Measurements from ENCODE around the gene PFDN5. TPM values are rescaled to one million over a fixed set of nuclear protein-coding genes. Genes with fewer than 3 reads are reported as not detected.
"Not testable (repeated sequence)": the region's sequence is repeated elsewhere in the genome, so short reads cannot be mapped to it uniquely, and the experiment has no call there.

The PFDN5 gene
- total and polyA plus RNA-seq, 2 experiments from 2014 or later, result 377 to 441 TPM

GRCh38 chr12:53330671-53331070, 35.3 kb downstream of the PFDN5 start:
- H3K27me3 ChIP-seq, result peaks cover 10% of the 10 kb centered on the region
- peaks cover 2% of the 10 kb centered on the region for H3K4me1 ChIP-seq (ENCODE audit: insufficient read depth)
- DNase-seq (ENCODE audit: low spot score), result no peak
- no peaks in the 10 kb centered on the region for H4K20me1 ChIP-seq (ENCODE audit: insufficient read depth, poor library complexity, severe bottlenecking)
- no peaks in the 10 kb centered on the region for H3K9me2 ChIP-seq (replicated peaks; ENCODE audit: insufficient read depth)
- H3K79me2 ChIP-seq, result no peaks in the 10 kb centered on the region
- H3K9me3 ChIP-seq (ENCODE audit: low read depth), result no peaks in the 10 kb centered on the region
- H2AFZ ChIP-seq, result no peak overlapping the region
- no peaks in the 10 kb centered on the region for H3K36me3 ChIP-seq (replicated peaks; ENCODE audit: insufficient read depth, low read depth)
- H3K4me3 ChIP-seq, result no peak overlapping the region
- H3K4me2 ChIP-seq, result no peak overlapping the region
- H3K27ac ChIP-seq, result no peak overlapping the region
- WGBS (ENCODE audit: low lambda C conversion rate, missing lambda C conversion rate), result 88% methylated on average over 5 of the region's 5 CpGs
- no peak for TF ChIP-seq EZH2 (IDR thresholded peaks at IDR 0.05; ENCODE audit: borderline replicate concordance)
- no peak for TF ChIP-seq EZH2phosphoT487 (IDR thresholded peaks at IDR 0.05; ENCODE audit: low read depth, severe bottlenecking, unreplicated experiment)
- no peak for TF ChIP-seq CTCF (IDR thresholded peaks at IDR 0.05; ENCODE audit: poor library complexity)

GRCh38 chr12:53332339-53332738, 37.0 kb downstream of the PFDN5 start:
- not testable (repeated sequence) for H3K27ac ChIP-seq; H4K20me1 ChIP-seq (ENCODE audit: insufficient read depth, poor library complexity, severe bottlenecking); H3K4me1 ChIP-seq (ENCODE audit: insufficient read depth); H3K36me3 ChIP-seq (replicated peaks; ENCODE audit: insufficient read depth, low read depth); H3K4me2 ChIP-seq; H3K4me3 ChIP-seq; DNase-seq (ENCODE audit: low spot score); H3K27me3 ChIP-seq; H3K79me2 ChIP-seq; H3K9me2 ChIP-seq (replicated peaks; ENCODE audit: insufficient read depth); H3K9me3 ChIP-seq (ENCODE audit: low read depth); H2AFZ ChIP-seq

DNA sequence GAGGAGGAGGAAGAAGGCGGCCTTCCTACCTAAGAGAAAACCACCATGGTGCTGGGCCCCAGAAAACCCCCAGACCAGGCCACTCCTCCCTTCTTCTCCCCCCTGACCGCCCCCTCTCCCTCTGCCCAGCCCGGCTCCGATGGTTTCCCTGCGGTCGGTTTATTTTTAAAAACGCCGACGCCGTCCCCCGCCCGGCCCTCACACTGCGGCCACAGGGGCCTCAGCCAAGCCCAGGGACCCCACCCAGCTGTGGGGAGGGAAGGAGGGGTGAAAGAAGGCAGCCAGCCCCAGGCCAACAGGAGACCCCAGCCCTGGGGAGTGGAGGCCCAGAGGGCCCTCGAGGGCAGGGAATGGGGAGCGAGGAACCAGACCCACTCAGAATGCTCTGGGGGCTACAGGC, 37.4 kb downstream of the PFDN5 start:
- peaks cover under 1% of the 10 kb centered on the region for H3K4me1 ChIP-seq (ENCODE audit: insufficient read depth)
- H3K9me2 ChIP-seq (replicated peaks; ENCODE audit: insufficient read depth), result no peaks in the 10 kb centered on the region
- WGBS (ENCODE audit: low lambda C conversion rate, missing lambda C conversion rate), result 80% methylated on average over 8 of the region's 15 CpGs
- H2AFZ ChIP-seq, result no peak overlapping the region
- H3K4me2 ChIP-seq, result no peak overlapping the region
- no peaks in the 10 kb centered on the region for H3K27me3 ChIP-seq
- no peak overlapping the region for H3K27ac ChIP-seq
- no peaks in the 10 kb centered on the region for H3K9me3 ChIP-seq (ENCODE audit: low read depth)
- no peak for TF ChIP-seq EZH2 (IDR thresholded peaks at IDR 0.05; ENCODE audit: borderline replicate concordance)
- no peak for TF ChIP-seq EZH2phosphoT487 (IDR thresholded peaks at IDR 0.05; ENCODE audit: low read depth, severe bottlenecking, unreplicated experiment)
- no peak for TF ChIP-seq CTCF (IDR thresholded peaks at IDR 0.05; ENCODE audit: poor library complexity)
- no peaks in the 10 kb centered on the region for H3K36me3 ChIP-seq (replicated peaks; ENCODE audit: insufficient read depth, low read depth)
- H3K79me2 ChIP-seq, result no peaks in the 10 kb centered on the region
- no peaks in the 10 kb centered on the region for H4K20me1 ChIP-seq (ENCODE audit: insufficient read depth, poor library complexity, severe bottlenecking)
- DNase-seq (ENCODE audit: low spot score), result no peak
- H3K4me3 ChIP-seq, result no peak overlapping the region

GRCh38 chr12:53333289-53333688, 37.9 kb downstream of the PFDN5 start:
- no peak overlapping the region for H2AFZ ChIP-seq
- H3K4me3 ChIP-seq, result no peak overlapping the region
- H3K27me3 ChIP-seq, result peaks cover 2% of the 10 kb centered on the region
- no peak overlapping the region for H3K4me2 ChIP-seq
- no peaks in the 10 kb centered on the region for H3K9me3 ChIP-seq (ENCODE audit: low read depth)
- no peaks in the 10 kb centered on the region for H4K20me1 ChIP-seq (ENCODE audit: insufficient read depth, poor library complexity, severe bottlenecking)
- H3K79me2 ChIP-seq, result no peaks in the 10 kb centered on the region
- peaks cover 6% of the 10 kb centered on the region for H3K4me1 ChIP-seq (ENCODE audit: insufficient read depth)
- TF ChIP-seq EZH2phosphoT487 (IDR thresholded peaks at IDR 0.05; ENCODE audit: low read depth, severe bottlenecking, unreplicated experiment), result no peak
- no peak for TF ChIP-seq CTCF (IDR thresholded peaks at IDR 0.05; ENCODE audit: poor library complexity)
- no peak for TF ChIP-seq EZH2 (IDR thresholded peaks at IDR 0.05; ENCODE audit: borderline replicate concordance)
- no peaks in the 10 kb centered on the region for H3K9me2 ChIP-seq (replicated peaks; ENCODE audit: insufficient read depth)
- H3K36me3 ChIP-seq (replicated peaks; ENCODE audit: insufficient read depth, low read depth), result no peaks in the 10 kb centered on the region
- no peak overlapping the region for H3K27ac ChIP-seq
- DNase-seq (ENCODE audit: low spot score), result no peak
- WGBS (ENCODE audit: low lambda C conversion rate, missing lambda C conversion rate), result 85% methylated on average over 4 of the region's 4 CpGs

Measured in hepatocyte (in vitro differentiated cells).